Central memory CD8-positive, alpha-beta T cell (primary cell): ENCODE measurements around the gene UFD1.
A peak's percentile ranks its signal among the peaks of the same experiment; 100 is the strongest.

Source experiments
- ATAC-seq: fragments of 150-1000 bp; cut with Tn5 transposase; replicated peaks from 2 replicates; pipeline ENCODE4 v1.10.0; 2022; ENCODE audit warnings: mild to moderate bottlenecking, moderate FRiP score, moderate number of reproducible peaks; ENCODE audit not compliant: poor library complexity, severe bottlenecking; ENCODE audit errors: extremely low read depth
- DNase-seq, 2 donors: peaks; one replicate each; pipeline ENCODE4 v3.0.0; 2021; ENCODE audit warnings: low spot score in 2 of 2
- H3K27ac Mint-ChIP-seq: one replicate; pipeline ENCODE4 v1.8.0; 2022; ENCODE audit warnings: low read depth, mild to moderate bottlenecking, moderate library complexity, mixed read lengths
- H3K27me3 Mint-ChIP-seq: one replicate; pipeline ENCODE4 v1.8.0; 2022; ENCODE audit warnings: mixed read lengths
- H3K36me3 Mint-ChIP-seq: one replicate; pipeline ENCODE4 v1.8.0; 2022; ENCODE audit warnings: mild to moderate bottlenecking, moderate library complexity, mixed read lengths; ENCODE audit not compliant: insufficient read depth
- H3K4me1 Mint-ChIP-seq: one replicate; pipeline ENCODE4 v1.8.0; 2022; ENCODE audit warnings: mixed read lengths
- H3K4me3 Mint-ChIP-seq: one replicate; pipeline ENCODE4 v1.8.0; 2022; ENCODE audit warnings: mild to moderate bottlenecking, moderate library complexity, mixed read lengths
- H3K9me3 Mint-ChIP-seq: one replicate; pipeline ENCODE4 v1.8.0; 2022; ENCODE audit warnings: mixed read lengths

UFD1 gene, protein sequence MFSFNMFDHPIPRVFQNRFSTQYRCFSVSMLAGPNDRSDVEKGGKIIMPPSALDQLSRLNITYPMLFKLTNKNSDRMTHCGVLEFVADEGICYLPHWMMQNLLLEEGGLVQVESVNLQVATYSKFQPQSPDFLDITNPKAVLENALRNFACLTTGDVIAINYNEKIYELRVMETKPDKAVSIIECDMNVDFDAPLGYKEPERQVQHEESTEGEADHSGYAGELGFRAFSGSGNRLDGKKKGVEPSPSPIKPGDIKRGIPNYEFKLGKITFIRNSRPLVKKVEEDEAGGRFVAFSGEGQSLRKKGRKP

DNA sequence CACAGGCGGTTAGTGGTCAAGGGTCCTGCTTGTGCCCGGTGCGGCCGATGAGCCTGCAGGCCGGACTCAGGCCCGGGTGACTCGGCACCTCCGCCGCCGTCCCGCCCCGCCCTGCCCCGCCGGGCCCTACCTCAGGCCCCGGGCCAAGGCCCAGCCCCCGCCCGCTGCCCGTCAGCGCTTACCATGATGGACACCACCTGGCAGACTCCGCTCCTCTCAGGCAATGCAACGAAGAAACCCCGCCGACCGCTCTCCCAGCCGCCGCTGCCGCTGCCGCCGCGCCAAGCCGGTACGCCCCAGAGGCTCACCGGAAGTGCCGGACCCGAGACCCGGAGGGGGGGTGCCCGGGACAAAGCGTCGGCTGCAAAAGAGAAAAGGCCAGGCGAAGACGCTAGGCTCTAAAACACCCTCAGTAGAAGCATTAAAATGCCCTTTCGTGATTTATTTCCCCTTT is at the start of gene UFD1:
TSS of gene UFD1 (minus strand) at position 293 of the 454 bp plus-strand sequence. CDS start at position 185, 108 bp downstream.
- H3K9me3 Mint-ChIP-seq: no peaks in the 10 kb centered on the region
- H3K27me3 Mint-ChIP-seq: no peaks in the 10 kb centered on the region
- peaks cover 10% of the 10 kb centered on the region for H3K36me3 Mint-ChIP-seq
- peak; percentile 59 for ATAC-seq
- H3K4me3 Mint-ChIP-seq: peak within 1 kb of the TSS; percentile 93
- peak within 1 kb of the TSS; percentile 98 for H3K27ac Mint-ChIP-seq
- H3K4me1 Mint-ChIP-seq: peaks cover 43% of the 10 kb centered on the region
- DNase-seq: peak; percentile 71 to 76

DNA sequence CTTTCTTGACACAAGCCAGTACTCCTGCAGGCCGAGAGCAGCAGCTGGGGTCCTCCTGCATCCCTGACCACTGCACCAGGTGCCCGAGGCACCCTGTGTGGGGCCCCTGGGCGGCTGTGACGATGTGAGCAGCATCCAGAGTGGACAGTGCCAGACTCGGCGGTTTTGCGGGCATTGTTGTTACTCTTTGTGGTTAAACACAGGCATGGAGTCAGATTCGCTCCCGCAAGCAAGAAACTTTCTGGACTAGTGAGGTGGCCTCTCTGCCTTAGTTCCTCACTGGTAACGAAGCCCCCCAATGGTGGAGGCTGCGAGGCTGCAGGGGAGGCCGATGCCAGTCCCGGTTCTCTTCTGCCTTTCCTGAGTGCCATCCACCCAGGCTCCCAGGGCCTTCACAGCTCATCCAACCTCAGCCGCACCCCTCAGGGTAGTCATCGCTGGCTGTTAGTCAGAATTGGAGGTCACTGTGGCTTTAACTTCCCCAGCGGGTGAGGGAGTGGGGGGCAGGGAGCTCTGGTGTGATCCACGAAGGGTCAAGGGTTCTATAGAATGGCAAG is 48.9 kb upstream of the UFD1 start:
- DNase-seq (no peak), ATAC-seq (no peak)
- Mint-ChIP-seq H3K27ac (no peak overlapping the region), H3K4me3 (no peak overlapping the region), H3K9me3 (no peaks in the 10 kb centered on the region), H3K36me3 (no peaks in the 10 kb centered on the region), H3K27me3 (peaks cover 52% of the 10 kb centered on the region), H3K4me1 (peaks cover 6% of the 10 kb centered on the region)

DNA sequence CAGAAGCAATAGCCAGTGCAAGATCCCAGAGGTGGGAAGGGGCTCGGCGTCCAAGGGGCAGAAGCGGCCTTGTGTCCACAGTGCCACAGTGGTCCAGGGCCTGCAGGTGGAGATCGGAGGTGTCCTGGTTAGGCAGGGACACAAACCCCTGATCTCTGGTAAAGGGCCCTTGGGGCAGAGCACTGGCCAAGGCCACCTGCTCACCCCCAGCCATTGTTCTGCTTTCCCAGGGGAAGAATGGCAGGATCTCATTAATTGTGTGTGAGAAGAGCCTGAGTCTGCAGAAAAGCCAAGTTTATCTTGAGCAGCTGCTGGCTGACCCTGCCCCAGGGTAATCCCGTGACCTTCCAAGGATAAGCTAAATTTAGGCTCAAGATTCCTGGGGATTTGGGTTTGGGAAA is 48.3 kb upstream of the UFD1 start:
- Mint-ChIP-seq H3K9me3 (no peaks in the 10 kb centered on the region), H3K4me3 (no peak overlapping the region), H3K4me1 (peaks cover 6% of the 10 kb centered on the region), H3K36me3 (no peaks in the 10 kb centered on the region), H3K27me3 (peaks cover 51% of the 10 kb centered on the region), H3K27ac (no peak overlapping the region)
- DNase-seq: no peak
- ATAC-seq: no peak

DNA sequence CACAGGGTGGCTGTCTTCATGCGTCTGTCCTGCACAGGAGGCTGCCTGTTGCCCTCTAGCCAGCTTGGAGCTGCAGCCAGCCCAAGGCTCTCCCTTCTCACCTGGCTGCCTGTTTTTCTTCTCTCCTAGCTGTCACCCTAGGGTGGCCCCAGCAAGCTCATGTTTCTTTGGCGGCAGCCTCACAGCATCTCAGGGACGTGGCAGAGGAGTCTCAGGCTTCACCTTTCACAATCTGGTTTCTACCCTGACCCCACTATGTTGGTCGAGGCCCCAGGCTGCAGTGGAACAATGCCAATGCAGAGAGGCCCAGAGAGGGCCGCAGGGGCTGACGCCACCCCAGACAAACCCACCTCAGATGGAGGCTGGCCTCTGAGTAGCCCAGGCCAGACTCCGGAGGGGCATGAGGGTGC is 47.7 kb upstream of the UFD1 start:
- Mint-ChIP-seq H3K27me3 (peaks cover 51% of the 10 kb centered on the region), H3K4me3 (no peak overlapping the region), H3K9me3 (no peaks in the 10 kb centered on the region), H3K27ac (no peak overlapping the region), H3K4me1 (peaks cover 6% of the 10 kb centered on the region), H3K36me3 (no peaks in the 10 kb centered on the region)
- ATAC-seq (no peak), DNase-seq (no peak)

DNA sequence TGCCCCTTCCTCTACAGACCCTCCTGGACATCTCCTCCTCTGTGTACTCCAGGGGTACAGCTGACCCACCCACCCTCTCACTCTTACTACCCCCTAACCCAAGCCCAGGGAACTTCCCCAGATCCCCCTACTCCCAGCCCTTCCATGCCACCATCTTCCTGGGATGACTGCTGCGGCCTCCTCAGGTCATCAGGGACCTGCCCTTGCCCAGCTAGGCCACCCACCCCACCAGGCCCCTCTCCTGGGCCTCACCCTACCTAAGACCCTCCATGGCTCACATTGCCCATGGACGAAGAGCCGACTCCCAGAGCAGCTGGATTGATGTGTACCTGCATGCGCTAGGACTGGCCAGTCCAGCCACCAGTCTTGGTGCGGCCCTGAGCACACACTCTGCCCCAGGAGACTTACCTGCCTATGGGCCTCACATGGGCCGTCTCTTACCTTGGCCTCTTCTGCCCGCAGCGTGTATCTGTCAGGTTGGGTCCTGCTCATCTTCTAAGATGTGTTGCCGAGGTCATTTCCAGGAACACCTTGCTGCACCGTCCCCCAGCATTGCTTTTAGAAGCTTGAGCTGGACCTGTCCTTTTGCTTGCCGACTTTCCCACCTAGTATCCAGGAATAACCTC is 47.2 kb upstream of the UFD1 start:
- H3K4me1 Mint-ChIP-seq: peaks cover 6% of the 10 kb centered on the region
- H3K4me3 Mint-ChIP-seq: no peak overlapping the region
- H3K36me3 Mint-ChIP-seq: no peaks in the 10 kb centered on the region
- no peaks in the 10 kb centered on the region for H3K9me3 Mint-ChIP-seq
- ATAC-seq (no peak), DNase-seq (no peak)
- H3K27ac Mint-ChIP-seq: no peak overlapping the region
- H3K27me3 Mint-ChIP-seq: peaks cover 50% of the 10 kb centered on the region

DNA sequence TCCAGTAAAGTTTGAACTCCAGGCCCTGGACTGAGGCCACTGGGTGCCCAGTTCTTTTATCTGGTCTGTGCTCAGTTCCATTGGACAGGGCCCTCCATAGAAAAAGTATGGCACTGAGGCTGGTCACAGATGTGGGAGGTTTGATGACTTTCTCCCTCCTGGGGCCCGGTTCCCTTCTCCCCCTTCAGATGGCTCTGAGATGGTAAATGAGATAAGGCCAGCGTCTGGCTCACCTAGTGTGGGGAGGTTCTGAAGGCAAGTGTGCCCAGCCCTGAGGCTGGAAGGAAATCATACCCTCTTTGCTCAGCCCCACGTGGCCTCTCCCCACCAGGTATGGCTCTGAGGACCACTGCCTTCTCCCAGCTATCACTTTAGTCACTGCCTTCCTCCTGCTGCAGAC is 46.7 kb upstream of the UFD1 start:
- Mint-ChIP-seq H3K9me3 (no peaks in the 10 kb centered on the region), H3K36me3 (no peaks in the 10 kb centered on the region), H3K27me3 (peaks cover 45% of the 10 kb centered on the region), H3K4me3 (peak overlapping the region; percentile 23), H3K4me1 (peaks cover 6% of the 10 kb centered on the region), H3K27ac (no peak overlapping the region)
- ATAC-seq: no peak
- no peak for DNase-seq

DNA sequence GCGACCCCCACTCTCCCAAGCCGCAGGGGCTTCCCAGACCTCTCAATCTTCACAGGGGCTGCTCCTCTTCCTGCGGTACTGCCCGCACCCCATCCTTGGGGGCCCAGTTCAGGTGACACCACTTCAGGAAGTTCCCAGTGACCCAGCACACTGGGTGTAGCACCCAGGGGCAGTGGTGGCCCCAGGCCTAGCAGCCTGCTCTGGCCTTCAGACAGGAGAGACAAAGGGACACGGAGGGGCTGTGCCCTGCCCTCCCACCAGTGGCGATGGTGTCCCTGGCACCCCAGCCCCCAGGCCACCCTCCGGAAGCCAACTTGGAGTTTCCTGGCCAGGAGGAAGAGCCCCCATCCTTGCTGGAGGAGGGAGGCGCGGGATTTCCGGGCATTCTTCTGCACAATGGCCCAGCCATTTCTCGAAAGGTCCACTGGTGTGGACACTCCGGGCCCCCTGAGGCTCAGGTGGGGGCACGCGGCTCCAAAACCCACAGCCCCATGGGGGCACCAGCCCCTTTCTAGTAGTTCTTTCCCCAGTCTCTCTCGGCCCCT is 46.2 kb upstream of the UFD1 start:
- Mint-ChIP-seq H3K27ac (no peak overlapping the region), H3K4me1 (peaks cover 6% of the 10 kb centered on the region), H3K4me3 (peak overlapping the region; percentile 23), H3K36me3 (no peaks in the 10 kb centered on the region), H3K27me3 (peaks cover 40% of the 10 kb centered on the region), H3K9me3 (no peaks in the 10 kb centered on the region)
- DNase-seq (no peak), ATAC-seq (no peak)

DNA sequence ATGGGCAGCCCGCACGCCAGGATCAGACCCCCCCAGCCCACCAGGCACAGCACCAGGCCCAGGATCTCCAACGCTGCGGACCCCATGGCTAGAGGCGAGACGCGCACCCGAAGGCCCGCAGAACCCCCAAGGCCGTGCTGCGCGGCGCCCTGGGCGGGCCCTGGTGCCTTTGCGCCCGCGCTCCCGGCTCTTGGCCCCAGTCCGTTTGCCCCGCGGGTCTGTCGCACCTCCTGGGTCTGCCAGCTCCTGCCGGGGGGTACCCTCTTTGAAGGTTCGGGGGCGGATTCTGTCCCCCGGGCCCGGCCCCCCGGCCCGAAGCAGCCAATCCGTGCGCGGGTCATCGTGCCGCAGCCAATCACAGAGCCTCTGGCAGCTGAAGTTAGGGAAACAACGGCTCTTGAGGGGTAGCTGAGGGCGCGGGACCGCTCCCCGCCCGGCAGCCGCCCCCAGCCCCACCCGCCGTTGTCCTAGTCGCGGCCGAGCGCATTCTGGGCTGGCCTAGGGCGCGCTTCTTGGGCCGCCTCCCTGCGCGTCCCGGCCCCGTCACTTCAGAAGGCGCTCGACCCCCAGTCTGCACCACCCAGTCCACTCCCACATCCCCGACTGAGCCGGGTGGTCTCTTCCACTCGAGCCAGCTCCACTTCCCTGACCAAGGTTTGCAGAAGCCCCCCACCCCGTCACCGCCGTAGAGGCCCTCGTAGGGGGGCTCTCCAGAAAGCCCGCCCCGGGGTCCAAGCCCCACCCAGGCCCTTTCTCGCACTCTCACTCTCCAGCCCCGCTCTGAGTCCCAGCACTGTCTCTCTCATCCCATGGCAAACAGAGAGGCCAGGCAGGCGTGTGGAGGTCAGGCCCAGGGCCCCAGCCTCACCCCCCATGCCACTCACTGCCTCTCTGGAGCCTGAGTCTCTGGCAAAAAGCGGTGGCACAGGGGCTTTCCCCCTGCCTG is 45.5 kb upstream of the UFD1 start, which contains the start of gene CLDN5:
TSS of gene CLDN5 (minus strand) at position 241 of the 946 bp plus-strand sequence. CDS start at position 86, 155 bp downstream.
- no peaks in the 10 kb centered on the region for H3K9me3 Mint-ChIP-seq
- H3K27me3 Mint-ChIP-seq: peaks cover 40% of the 10 kb centered on the region
- H3K36me3 Mint-ChIP-seq: no peaks in the 10 kb centered on the region
- no peak for DNase-seq
- no peak for ATAC-seq
- H3K27ac Mint-ChIP-seq: no peak within 1 kb of the TSS
- H3K4me1 Mint-ChIP-seq: peaks cover 6% of the 10 kb centered on the region
- H3K4me3 Mint-ChIP-seq: peak within 1 kb of the TSS; percentile 23

DNA sequence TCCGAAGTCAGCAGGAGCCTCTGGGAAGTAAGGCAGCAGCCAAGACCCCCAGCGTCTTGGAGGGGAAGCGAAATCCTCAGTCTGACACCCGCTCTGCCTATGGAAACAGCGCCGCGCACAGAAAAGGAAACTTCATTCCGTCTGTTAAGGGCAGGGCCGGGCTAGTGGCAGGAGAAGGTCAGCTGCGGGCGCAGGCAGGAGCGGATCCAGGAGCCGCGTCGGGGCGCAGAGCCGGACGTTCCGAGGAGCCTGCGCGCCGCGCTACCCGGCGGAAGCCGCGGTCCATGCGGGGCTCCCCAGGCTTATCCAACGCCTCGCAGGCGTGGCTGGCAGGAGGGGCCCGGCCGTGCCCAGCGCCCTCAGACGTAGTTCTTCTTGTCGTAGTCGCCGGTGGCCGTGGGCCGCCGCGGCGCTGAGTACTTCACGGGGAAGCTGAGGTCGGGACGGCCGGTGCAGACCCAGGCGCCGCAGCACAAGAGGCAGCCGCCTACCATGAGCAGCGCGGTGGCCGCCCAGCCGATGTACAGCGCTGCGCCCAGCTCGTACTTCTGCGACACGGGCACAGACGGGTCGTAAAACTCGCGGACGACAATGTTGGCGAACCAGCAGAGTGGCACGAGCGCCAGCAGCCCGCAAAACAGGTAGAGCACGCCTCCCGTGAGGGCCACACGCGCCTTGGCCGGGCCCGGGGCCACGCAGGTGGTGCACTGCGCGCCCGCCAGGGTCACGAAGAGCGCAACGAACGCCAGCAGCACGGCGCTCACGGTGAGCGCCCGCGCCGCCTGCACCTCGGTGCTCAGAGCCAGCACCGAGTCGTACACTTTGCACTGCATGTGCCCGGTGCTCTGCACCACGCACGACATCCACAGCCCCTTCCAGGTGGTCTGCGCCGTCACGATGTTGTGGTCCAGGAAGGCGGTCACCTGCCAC is 44.5 kb upstream of the UFD1 start:
- Mint-ChIP-seq H3K27me3 (peaks cover 40% of the 10 kb centered on the region), H3K27ac (no peak overlapping the region), H3K9me3 (no peaks in the 10 kb centered on the region), H3K4me1 (peaks cover 6% of the 10 kb centered on the region), H3K4me3 (peak overlapping the region; percentile 16), H3K36me3 (no peaks in the 10 kb centered on the region)
- no peak for DNase-seq
- ATAC-seq: no peak

DNA sequence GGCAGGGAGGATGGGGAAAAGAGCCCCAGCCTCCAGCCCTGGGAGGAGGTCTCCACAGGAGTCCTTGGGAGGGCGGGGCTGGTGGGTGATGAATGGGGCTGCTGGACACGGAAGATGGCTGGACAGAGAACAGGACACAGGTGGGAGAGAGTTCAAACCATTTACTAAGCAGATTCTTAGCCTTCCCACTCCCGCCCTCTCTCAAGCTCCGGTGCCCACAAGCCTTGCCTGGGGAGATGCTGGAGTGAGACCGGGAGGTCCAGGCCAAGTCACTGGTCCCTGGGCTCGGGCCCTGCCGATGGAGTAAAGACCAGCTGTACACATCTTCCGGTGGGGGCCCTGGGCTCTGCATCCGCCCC is 43.9 kb upstream of the UFD1 start:
- no peak overlapping the region for H3K27ac Mint-ChIP-seq
- no peak for ATAC-seq
- peak overlapping the region; percentile 16 for H3K4me3 Mint-ChIP-seq
- H3K36me3 Mint-ChIP-seq: no peaks in the 10 kb centered on the region
- peaks cover 40% of the 10 kb centered on the region for H3K27me3 Mint-ChIP-seq
- no peak for DNase-seq
- peaks cover 6% of the 10 kb centered on the region for H3K4me1 Mint-ChIP-seq
- no peaks in the 10 kb centered on the region for H3K9me3 Mint-ChIP-seq

DNA sequence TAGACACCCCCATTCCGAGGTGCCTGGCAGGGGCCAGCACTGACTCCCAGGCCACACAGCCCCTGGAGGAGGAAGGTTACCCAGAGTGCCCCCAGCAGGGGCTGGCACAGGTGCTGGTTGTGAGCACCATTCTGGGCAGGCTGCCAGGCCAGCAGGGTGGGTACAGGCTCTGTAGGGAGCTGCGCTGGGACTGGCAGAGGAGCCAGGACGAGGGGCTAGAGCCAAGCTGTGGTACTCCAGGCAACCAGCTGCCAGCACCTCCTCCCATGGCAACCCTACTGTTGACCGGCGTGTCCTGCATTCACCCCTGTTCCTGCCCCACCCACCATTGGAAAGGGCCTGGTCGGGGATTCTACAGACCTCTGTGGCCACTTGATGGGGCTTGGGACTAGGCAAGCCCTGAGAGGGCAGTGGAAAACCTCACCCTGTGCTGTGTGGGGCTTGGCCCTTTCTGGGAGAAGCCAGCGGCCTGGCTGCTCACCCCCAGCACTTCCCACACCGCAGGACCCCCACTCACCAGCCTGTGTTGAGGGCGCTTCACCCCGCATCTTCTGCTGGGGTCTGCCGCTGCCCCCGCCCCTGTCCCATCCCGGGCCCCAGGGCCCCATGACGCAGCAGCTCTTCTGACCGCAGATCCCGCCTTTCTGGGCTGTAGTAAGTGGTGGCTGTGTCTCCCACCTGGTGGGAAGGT is 43.3 kb upstream of the UFD1 start:
- no peaks in the 10 kb centered on the region for H3K36me3 Mint-ChIP-seq
- DNase-seq (no peak), ATAC-seq (no peak)
- no peaks in the 10 kb centered on the region for H3K9me3 Mint-ChIP-seq
- peaks cover 6% of the 10 kb centered on the region for H3K4me1 Mint-ChIP-seq
- H3K27ac Mint-ChIP-seq: no peak overlapping the region
- peaks cover 38% of the 10 kb centered on the region for H3K27me3 Mint-ChIP-seq
- H3K4me3 Mint-ChIP-seq: no peak overlapping the region
